HG02588 (cell line): ENCODE data around the gene PHACTR1.
"Not testable (repeated sequence)": the region's sequence is repeated elsewhere in the genome, so short reads cannot be mapped to it uniquely, and the experiment has no call there.

ENCODE experiments used
- ATAC-seq: cut with Tn5 transposase; IDR thresholded peaks from one replicate; pipeline ENCODE4 v1.9.1; 2021; ENCODE audit warnings: mild to moderate bottlenecking, moderate library complexity; ENCODE audit not compliant: unreplicated experiment

The PHACTR1 gene

GRCh38 chr6:12943549-12943948 lies 227.0 kb downstream of the PHACTR1 start:
- no peak for ATAC-seq

DNA sequence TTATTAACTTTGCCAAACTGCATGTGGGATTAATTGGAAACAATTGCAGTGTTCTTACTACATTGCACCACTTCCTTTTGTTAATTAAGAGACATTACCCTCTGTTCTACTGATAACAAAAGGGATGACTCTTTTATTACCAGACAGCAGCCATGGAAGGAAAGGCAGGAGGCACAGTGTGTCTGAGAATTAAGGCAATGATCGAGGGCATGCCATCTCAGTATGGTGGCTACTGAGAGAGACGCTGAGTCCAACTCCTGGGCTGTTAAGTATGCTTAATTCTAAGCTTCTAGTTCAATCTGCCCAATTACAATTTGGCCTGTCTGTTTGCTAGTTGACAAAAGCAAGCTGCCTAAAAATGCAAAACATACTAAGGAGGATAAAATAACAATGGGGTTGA lies 227.4 kb downstream of the PHACTR1 start:
- ATAC-seq: no peak

DNA sequence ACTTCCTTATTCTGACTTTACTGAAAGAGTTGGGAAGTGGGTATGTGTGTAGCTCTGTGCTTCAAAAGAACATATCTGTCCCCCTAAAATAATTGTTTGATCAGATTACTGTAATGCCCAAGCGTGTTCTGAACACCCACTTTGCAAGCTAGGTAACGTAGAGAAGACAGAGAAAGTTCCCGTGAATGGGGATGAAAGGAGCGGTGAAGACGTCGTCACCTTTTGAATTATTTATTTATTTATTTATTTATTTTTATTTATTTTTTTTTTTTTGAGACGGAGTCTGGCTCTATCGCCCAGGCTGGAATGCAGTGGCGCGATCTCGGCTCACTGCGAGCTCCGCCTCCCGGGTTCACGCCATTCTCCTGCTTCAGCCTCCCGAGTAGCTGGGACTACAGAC lies 228.0 kb downstream of the PHACTR1 start:
- not testable (repeated sequence) for ATAC-seq

- no peak for ATAC-seq
Measured at GRCh38 chr6:12947151-12947871, 230.7 kb downstream of the PHACTR1 start.

DNA sequence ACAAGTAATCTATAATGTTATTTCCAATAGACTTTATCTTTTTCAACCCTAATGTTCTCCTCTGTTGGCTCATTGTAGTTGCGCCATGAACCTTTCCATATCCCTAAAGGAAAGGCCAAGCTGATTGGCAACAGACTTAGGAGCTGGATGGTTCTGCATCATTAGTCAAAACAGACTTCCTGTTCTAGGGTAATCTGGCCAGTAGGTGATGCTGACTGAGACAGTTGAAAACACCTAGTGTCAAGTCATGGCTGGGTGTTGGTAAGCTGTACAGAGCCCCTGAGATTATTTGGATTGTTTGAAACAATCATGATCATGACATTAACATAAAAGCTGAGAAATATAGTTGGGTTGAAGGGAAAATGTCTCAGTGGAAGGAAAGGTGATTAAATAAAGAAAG lies 231.4 kb downstream of the PHACTR1 start:
- ATAC-seq: no peak

DNA sequence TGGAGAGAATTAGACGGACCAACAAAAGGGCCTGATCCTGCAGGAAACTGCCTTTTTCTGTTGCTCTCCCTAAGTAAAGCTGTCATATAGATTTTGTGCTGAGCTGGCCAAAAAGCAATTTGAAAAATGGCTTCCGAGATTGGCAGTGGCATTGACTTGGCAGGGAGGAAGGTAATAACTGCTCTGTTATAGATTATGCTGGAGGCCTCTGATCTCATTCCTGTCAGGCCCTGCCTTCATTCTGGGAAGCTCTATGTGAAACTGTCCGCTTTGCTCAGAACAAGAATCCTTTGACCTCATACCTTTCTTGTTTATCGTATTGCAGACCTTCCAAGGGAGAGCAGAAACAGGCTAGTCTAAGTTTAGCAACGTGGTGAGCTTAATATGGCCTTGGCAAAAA lies 234.4 kb downstream of the PHACTR1 start:
- no peak for ATAC-seq

DNA sequence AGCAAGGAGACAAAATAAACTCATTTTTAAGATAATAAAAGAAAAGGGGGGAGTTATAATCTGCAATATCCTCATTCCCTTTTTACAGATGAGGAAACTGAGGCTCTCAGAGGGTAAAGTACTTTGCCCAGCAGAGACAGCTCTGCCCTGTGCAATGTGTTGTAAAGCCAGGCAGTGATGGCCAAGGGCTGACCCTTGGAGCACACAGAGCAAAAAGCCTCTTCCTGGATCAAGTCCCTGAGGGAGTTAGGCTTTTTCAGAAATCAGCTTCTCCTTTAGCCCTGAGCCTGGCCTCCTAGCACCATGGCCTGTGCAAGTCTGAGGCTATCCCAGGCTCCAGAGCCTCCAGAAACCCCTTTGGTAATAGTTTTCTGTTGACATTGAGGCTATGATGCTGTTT lies 234.8 kb downstream of the PHACTR1 start:
- no peak for ATAC-seq

DNA sequence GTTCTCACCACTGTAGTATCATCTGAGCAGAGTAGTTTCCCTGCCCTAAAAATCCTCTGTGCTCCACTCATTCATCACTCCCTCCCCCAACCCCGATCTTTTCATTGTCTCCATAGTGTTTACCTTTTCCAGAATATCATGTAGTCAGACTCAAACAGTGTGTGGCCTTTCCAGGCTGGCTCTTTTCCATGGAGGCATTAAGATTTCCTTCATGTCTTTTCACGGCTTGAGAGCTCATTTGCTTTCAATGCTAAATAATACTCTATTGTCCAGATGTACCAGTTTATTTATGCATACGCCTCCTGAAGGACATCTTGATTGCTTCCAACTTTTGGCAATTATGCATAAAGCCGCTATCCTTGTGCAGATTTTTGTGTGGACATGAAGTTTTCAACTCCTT lies 235.8 kb downstream of the PHACTR1 start:
- ATAC-seq: no peak

DNA sequence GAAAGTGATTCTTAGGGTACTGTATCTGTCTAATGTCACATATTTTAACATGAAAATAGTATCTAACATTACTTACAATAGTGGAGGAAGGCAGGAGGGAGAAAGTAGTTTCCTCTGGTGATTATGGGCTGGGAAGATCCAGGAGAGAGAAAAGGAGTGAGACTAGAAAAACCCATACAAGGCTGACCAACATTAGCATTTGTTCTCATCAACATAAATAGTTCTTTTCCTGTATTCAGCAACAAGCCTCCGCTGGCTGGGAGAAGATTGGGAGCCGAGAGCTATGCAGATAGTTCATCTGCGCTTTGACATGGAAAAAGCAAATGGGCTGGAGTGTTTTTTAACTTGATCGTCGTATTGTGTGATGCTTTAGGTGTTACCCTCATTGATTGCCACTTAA lies 239.4 kb downstream of the PHACTR1 start:
- no peak for ATAC-seq

- ATAC-seq: no peak
Measured at GRCh38 chr6:12956991-12957320, 240.4 kb downstream of the PHACTR1 start.

DNA sequence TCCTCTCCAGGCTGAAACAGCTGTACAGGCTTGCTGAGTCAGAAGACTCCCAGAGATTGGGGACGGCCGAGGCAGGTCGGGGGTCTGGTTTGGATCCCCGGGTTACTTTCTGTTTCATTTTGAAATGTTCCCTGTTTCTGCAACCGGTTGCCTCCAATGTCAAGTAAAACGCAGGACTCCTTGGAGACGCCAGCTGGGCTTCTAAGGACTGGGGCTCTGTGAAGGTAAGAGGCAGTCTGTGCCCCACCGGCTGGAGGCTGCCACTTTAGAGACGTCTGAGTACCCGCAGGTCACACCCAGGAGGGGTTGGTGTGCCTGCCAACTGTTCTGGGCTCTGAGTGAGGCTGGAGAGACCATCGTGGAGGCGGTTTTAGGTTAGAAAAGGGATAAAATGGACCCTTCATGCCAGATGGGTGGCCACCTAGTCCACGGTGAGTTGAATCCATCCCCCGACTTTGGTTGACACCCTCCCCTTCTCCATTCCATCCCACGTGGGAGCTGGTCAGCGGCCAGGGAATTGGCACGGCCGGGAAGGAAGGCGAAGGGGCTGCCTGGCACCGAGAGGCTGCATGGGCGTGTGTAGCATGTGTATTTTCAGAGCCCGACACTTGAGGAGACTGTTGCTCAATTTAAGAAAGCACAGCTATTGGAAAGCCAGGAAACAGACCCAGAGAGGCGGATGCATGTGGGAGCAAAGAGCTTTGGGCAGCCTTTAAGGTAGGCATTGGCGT lies 240.9 kb downstream of the PHACTR1 start:
- ATAC-seq: peak; percentile 45

- ATAC-seq: no peak
Measured at GRCh38 chr6:12958052-12958706, 241.6 kb downstream of the PHACTR1 start.

- ATAC-seq: no peak
Measured at GRCh38 chr6:12961761-12962160, 245.2 kb downstream of the PHACTR1 start.

DNA sequence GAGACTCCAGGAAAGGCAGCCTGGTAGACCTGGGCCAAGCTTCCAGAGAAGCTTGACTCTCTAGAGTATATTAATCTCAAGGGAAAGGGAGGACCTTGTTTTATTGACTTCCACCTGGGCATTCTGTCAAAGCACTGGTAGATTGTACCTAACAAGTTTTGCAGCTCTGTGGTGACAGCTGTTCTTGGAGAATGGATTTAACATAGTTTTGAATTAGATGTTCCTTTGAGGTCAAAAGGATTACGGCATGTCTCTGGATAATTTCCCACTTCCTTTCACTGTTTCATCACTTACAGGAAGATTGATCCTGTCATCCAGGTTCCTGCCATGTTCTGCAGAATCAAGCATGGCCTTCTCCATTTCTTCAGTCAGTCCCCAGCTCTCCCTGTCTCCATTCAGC lies 246.0 kb downstream of the PHACTR1 start:
- ATAC-seq: no peak

DNA sequence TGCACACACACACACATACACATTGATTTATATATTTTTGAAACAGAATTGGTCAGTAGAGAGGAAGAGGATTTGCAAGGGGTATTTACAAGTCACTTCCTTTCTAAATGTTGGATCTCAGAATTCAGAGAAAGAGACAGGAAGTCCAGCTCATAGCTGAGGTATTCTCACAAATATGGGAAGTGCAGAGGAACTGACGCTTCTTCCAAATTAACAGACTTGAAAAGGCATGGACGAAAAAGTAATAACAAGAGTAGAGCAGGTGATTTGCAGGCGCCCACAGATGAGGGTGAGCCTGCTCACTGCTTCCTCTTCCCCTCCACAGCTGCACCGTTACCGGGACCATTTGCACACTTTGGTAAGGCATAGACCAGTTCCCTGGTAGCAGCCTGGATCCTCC lies 246.4 kb downstream of the PHACTR1 start:
- no peak for ATAC-seq

- ATAC-seq: no peak
Measured at GRCh38 chr6:12963567-12963966, 247.0 kb downstream of the PHACTR1 start.

DNA sequence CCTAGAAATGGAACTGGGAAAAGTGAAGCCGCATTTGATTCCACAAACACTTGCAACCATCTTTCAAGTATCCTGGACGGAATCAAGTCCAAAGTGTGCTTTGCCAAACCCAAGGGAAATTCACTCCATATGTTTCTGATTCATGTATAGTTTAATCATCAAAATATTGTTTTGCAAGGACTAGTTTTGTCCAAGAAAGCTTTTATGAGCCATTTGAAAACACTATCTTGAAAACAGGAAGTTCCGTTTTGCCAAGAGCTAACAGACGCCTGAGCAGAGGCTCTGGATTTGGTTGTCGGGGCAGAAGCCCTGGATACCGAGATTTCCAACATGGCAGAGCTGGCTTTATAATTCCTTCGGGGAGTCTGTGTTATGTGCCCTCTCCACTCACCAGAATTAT lies 251.1 kb downstream of the PHACTR1 start:
- ATAC-seq: no peak

DNA sequence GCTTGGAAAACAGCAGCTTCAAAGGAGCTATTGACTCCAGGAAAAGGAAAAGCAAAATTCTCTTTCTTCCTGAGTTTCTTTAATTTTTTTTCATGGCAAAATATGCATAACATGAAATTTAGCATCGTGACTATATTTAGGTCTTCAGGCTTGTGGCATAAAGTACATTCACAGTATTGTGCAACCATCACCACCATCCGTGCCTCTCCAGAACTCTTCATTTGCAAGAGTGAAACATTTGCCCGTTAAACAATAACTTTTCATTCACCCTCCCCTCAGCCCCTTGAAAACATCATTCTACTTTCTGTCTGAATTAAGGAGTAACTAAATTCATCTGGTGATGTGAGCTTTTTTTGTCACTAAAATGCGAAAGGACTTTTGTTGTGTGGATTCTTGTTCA lies 251.7 kb downstream of the PHACTR1 start:
- no peak for ATAC-seq

GRCh38 chr6:12968839-12969558 lies 252.4 kb downstream of the PHACTR1 start:
- ATAC-seq: no peak

GRCh38 chr6:12969966-12970365 lies 253.4 kb downstream of the PHACTR1 start:
- ATAC-seq: no peak

DNA sequence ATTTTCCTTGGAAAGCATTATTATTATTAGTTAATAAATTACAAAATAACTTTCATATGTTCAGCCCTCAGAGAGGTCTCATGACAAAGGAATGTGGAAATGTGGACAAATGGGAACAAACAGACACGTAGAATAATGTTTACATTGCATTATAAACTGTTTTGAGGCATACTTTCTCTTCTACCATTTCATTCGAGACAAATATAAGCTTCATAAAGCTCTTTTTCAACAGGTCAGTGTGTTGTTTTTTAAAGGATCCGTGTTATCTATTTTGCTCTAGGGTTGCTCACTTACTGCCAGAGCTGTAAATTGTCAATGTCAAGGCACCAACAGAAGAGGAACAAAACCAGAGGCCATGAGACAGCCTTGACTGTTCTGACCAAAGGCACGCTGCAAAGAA lies 256.8 kb downstream of the PHACTR1 start:
- no peak for ATAC-seq

- no peak for ATAC-seq
Measured at GRCh38 chr6:12974551-12974950, 258.0 kb downstream of the PHACTR1 start.
